ENCODE data around the gene GPR146. TPM values are rescaled to one million over a fixed set of nuclear protein-coding genes. Genes with fewer than 3 reads are reported as not detected.
A peak's percentile ranks its signal among the peaks of the same experiment; 100 is the strongest.

GPR146 gene
- total and polyA plus RNA-seq, 2 of the 13 experiments (the other 11 are each of a cell fraction or from before 2014, with no cell fraction given), result 2.0 to 15.9 TPM

DNA sequence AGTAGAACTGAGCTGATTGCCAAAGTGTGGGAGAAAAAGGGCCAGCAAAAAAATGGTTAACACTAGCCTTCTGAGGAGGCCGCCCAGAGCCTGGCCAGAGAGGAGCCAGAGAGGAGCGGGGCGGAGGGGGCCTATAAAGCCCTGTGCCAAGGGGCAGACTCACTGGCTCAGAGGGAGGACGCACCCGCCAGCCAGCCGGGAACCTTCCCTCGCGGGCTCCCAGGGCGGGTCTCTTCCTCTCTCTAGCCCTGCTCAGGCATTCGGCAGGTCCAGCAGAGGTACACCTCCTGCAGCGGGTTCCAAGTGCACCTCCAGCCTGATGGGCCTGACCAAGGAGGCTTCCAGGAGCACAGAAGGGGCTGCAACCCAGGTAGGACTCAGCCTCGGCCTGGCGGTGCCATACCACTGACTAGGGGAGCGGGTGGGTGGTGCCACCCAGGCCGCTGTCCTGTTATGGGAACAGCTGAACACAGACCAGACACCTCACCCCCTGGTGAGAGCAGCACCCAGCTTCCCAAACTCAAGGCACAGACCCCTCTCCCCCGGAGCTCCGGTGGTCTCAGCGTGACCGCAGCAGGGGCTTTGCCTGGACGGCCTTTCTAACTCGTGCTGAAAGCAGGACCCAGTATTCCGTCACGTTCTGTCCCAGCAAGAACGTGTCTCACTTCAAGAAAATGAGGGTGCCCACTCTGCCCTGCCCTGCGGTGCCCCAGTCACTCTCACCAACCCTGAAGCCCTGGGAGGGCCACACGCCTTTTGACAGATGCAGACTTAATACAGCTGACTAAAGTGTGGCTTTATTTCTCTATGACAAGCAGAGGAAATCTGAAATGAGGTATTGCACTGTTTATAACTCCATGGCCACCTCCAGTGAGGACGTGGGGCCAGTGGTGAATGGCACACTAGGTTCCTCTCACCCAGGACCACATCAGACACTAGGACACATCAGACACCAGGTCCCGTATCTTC is 43.9 kb downstream of the GPR146 start, which contains the start of gene GPER1 (continued):
- TF ChIP-seq MEIS2 (CRISPR knock-in tag; IDR thresholded peaks at IDR 0.05) (0 out of 2 replicates have a peak, but pooled peaks have one; percentile 30), ZNF430 (CRISPR knock-in tag; IDR thresholded peaks at IDR 0.05) (peak; percentile 28; the same call in 1 of the 2 replicates), ZNF567 (CRISPR knock-in tag; IDR thresholded peaks at IDR 0.05; ENCODE audit: borderline replicate concordance) (no peak), ZNF550 (CRISPR knock-in tag; IDR thresholded peaks at IDR 0.05; ENCODE audit: borderline replicate concordance) (0 out of 2 replicates have a peak, but pooled peaks have one; percentile 37), ZNF713 (CRISPR knock-in tag; IDR thresholded peaks at IDR 0.05) (no peak), FOSL2 (CRISPR knock-in tag; IDR thresholded peaks at IDR 0.05) (no peak), ZNF780A (CRISPR knock-in tag; IDR thresholded peaks at IDR 0.05) (no peak), MTF1 (CRISPR knock-in tag; IDR thresholded peaks at IDR 0.05) (0 out of 2 replicates have a peak, but pooled peaks have one; percentile 44), AGO2 (optimal IDR thresholded peaks at IDR 0.05; ENCODE audit: low read depth, low read length) (peak; percentile 85)
- TF ChIP-seq, protein P1, sequence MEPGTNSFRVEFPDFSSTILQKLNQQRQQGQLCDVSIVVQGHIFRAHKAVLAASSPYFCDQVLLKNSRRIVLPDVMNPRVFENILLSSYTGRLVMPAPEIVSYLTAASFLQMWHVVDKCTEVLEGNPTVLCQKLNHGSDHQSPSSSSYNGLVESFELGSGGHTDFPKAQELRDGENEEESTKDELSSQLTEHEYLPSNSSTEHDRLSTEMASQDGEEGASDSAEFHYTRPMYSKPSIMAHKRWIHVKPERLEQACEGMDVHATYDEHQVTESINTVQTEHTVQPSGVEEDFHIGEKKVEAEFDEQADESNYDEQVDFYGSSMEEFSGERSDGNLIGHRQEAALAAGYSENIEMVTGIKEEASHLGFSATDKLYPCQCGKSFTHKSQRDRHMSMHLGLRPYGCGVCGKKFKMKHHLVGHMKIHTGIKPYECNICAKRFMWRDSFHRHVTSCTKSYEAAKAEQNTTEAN (CRISPR knock-in tag; conservative IDR thresholded peaks at IDR 0.05), result 0 out of 2 replicates have a peak, but pooled peaks have one; percentile 23
- TF ChIP-seq, protein P2, sequence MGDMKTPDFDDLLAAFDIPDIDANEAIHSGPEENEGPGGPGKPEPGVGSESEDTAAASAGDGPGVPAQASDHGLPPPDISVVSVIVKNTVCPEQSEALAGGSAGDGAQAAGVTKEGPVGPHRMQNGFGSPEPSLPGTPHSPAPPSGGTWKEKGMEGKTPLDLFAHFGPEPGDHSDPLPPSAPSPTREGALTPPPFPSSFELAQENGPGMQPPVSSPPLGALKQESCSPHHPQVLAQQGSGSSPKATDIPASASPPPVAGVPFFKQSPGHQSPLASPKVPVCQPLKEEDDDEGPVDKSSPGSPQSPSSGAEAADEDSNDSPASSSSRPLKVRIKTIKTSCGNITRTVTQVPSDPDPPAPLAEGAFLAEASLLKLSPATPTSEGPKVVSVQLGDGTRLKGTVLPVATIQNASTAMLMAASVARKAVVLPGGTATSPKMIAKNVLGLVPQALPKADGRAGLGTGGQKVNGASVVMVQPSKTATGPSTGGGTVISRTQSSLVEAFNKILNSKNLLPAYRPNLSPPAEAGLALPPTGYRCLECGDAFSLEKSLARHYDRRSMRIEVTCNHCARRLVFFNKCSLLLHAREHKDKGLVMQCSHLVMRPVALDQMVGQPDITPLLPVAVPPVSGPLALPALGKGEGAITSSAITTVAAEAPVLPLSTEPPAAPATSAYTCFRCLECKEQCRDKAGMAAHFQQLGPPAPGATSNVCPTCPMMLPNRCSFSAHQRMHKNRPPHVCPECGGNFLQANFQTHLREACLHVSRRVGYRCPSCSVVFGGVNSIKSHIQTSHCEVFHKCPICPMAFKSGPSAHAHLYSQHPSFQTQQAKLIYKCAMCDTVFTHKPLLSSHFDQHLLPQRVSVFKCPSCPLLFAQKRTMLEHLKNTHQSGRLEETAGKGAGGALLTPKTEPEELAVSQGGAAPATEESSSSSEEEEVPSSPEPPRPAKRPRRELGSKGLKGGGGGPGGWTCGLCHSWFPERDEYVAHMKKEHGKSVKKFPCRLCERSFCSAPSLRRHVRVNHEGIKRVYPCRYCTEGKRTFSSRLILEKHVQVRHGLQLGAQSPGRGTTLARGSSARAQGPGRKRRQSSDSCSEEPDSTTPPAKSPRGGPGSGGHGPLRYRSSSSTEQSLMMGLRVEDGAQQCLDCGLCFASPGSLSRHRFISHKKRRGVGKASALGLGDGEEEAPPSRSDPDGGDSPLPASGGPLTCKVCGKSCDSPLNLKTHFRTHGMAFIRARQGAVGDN (CRISPR knock-in tag; IDR thresholded peaks at IDR 0.05), result peak; percentile 84
- TF ChIP-seq, protein P3, sequence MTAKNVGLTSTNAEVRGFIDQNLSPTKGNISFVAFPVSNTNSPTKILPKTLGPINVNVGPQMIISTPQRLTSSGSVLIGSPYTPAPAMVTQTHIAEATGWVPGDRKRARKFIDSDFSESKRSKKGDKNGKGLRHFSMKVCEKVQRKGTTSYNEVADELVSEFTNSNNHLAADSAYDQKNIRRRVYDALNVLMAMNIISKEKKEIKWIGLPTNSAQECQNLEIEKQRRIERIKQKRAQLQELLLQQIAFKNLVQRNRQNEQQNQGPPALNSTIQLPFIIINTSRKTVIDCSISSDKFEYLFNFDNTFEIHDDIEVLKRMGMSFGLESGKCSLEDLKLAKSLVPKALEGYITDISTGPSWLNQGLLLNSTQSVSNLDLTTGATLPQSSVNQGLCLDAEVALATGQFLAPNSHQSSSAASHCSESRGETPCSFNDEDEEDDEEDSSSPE (CRISPR knock-in tag; IDR thresholded peaks at IDR 0.05), result 0 out of 2 replicates have a peak, but pooled peaks have one; percentile 46
- TF ChIP-seq, protein P4, sequence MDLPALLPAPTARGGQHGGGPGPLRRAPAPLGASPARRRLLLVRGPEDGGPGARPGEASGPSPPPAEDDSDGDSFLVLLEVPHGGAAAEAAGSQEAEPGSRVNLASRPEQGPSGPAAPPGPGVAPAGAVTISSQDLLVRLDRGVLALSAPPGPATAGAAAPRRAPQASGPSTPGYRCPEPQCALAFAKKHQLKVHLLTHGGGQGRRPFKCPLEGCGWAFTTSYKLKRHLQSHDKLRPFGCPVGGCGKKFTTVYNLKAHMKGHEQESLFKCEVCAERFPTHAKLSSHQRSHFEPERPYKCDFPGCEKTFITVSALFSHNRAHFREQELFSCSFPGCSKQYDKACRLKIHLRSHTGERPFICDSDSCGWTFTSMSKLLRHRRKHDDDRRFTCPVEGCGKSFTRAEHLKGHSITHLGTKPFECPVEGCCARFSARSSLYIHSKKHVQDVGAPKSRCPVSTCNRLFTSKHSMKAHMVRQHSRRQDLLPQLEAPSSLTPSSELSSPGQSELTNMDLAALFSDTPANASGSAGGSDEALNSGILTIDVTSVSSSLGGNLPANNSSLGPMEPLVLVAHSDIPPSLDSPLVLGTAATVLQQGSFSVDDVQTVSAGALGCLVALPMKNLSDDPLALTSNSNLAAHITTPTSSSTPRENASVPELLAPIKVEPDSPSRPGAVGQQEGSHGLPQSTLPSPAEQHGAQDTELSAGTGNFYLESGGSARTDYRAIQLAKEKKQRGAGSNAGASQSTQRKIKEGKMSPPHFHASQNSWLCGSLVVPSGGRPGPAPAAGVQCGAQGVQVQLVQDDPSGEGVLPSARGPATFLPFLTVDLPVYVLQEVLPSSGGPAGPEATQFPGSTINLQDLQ (CRISPR knock-in tag; IDR thresholded peaks at IDR 0.05), result no peak
- TF ChIP-seq, protein P5, sequence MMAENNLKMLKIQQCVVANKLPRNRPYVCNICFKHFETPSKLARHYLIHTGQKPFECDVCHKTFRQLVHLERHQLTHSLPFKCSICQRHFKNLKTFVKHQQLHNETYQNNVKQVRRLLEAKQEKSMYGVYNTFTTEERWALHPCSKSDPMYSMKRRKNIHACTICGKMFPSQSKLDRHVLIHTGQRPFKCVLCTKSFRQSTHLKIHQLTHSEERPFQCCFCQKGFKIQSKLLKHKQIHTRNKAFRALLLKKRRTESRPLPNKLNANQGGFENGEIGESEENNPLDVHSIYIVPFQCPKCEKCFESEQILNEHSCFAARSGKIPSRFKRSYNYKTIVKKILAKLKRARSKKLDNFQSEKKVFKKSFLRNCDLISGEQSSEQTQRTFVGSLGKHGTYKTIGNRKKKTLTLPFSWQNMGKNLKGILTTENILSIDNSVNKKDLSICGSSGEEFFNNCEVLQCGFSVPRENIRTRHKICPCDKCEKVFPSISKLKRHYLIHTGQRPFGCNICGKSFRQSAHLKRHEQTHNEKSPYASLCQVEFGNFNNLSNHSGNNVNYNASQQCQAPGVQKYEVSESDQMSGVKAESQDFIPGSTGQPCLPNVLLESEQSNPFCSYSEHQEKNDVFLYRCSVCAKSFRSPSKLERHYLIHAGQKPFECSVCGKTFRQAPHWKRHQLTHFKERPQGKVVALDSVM (CRISPR knock-in tag; IDR thresholded peaks at IDR 0.05), result peak; percentile 57

Data from HepG2 (cell line).